Esophagus squamous epithelium (tissue), 5 donors: ENCODE measurements around the gene RNF19B. TPM values are rescaled to one million over a fixed set of nuclear protein-coding genes. Genes with fewer than 3 reads are reported as not detected.

Source experiments
- DNase-seq: peaks from one replicate; lab custom pipeline; 2025; lab: John Stamatoyannopoulos, UW
- H3K27ac ChIP-seq, 4 donors: fragments of 200-600 bp; sonication (generic); one replicate each; pipeline ENCODE4 v1.5.1; 2016 to 2019; ENCODE audit warnings: mild to moderate bottlenecking in 1 of 4
- H3K27me3 ChIP-seq, 4 donors: fragments of 200-600 bp; sonication (generic); 1 replicate in 3 of 4; 2 replicates in 1 of 4; pipeline versions ENCODE4 v1.5.1 to v1.6.0; 2017 to 2021; ENCODE audit warnings: antibody characterized with exemption in 1 of 4
- H3K36me3 ChIP-seq, 3 donors: fragments of 200-600 bp; sonication (generic); one replicate each; pipeline ENCODE4 v1.5.1; 2016 to 2019
- H3K4me1 ChIP-seq, 3 donors: fragments of 200-600 bp; sonication (generic); one replicate each; pipeline ENCODE4 v1.5.1; 2017 to 2019
- H3K4me3 ChIP-seq, 4 donors: fragments of 200-600 bp; sonication (generic); 1 replicate in 3 of 4; 2 replicates in 1 of 4; pipeline ENCODE4 v1.5.1; 2016 to 2019; ENCODE audit warnings: mild to moderate bottlenecking in 2 of 4, moderate library complexity in 1 of 4
- H3K9me3 ChIP-seq, 3 donors: fragments of 200-600 bp; sonication (generic); one replicate each; pipeline ENCODE4 v1.5.1; 2016 to 2019
- POLR2A ChIP-seq, 4 donors: fragments of 450-650 bp; IDR thresholded peaks; one replicate each; pipeline ENCODE4 v1.6.1; 2017; ENCODE audit warnings: antibody characterized with exemption in 4 of 4, mild to moderate bottlenecking in 4 of 4, moderate library complexity in 3 of 4
- WGBS, 2 donors: methylation state at CpG; one replicate each; pipeline ENCODE4 v1.1.5; 2018; 5-methylcytosine and 5-hydroxymethylcytosine counted together
- intact Hi-C: fragments of 100-400 bp; cut with DNase I; formaldehyde crosslinking; loops from one replicate; pipeline ENCODE4 v1.15.0; 2022
- total RNA-seq, 4 donors: library from RNA; depleted of rRNA; stranded (reverse); fragments of >200 nt; gene quantifications; one replicate each; pipeline ENCODE4 v1.1.0, GENCODE V29; 2016
- TF ChIP-seq, protein P1 (sequence below), 6 experiments: fragments of 450-650 bp in 4 of 6; fragments of 200-600 bp in 2 of 6; sonication (generic) in 2 of 6; IDR thresholded peaks; one replicate each; pipeline ENCODE4 v1.5.1; 2016 to 2019; ENCODE audit warnings: antibody characterized with exemption in 6 of 6, mild to moderate bottlenecking in 4 of 6, moderate library complexity in 4 of 6
- donor health status: DM: yes; HTN: yes; CAD: no.

RNF19B gene
- total RNA-seq, 4 donors from 2014 or later: 24.2 to 61.6 (median 46.4) TPM

- peaks cover 0 to 19% (median 8%) of the 10 kb centered on the region in 3 donors for H3K4me1 ChIP-seq
- H3K27me3 ChIP-seq: peaks cover 7 to 89% (median 15%) of the 10 kb centered on the region in 4 donors
- H3K9me3 ChIP-seq: no peaks in the 10 kb centered on the region
- TF ChIP-seq, protein P1, sequence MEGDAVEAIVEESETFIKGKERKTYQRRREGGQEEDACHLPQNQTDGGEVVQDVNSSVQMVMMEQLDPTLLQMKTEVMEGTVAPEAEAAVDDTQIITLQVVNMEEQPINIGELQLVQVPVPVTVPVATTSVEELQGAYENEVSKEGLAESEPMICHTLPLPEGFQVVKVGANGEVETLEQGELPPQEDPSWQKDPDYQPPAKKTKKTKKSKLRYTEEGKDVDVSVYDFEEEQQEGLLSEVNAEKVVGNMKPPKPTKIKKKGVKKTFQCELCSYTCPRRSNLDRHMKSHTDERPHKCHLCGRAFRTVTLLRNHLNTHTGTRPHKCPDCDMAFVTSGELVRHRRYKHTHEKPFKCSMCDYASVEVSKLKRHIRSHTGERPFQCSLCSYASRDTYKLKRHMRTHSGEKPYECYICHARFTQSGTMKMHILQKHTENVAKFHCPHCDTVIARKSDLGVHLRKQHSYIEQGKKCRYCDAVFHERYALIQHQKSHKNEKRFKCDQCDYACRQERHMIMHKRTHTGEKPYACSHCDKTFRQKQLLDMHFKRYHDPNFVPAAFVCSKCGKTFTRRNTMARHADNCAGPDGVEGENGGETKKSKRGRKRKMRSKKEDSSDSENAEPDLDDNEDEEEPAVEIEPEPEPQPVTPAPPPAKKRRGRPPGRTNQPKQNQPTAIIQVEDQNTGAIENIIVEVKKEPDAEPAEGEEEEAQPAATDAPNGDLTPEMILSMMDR (IDR thresholded peaks at IDR 0.05): no peak
- no peak for TF ChIP-seq POLR2A (IDR thresholded peaks at IDR 0.05)
- intact Hi-C loops: no loop called here
- no peak for DNase-seq
- WGBS, 2 donors: 65 to 68% methylated on average over 12 of the region's 12 CpGs
- H3K36me3 ChIP-seq: no peaks in the 10 kb centered on the region
- H3K27ac ChIP-seq: no peak overlapping the region
- H3K4me3 ChIP-seq: no peak overlapping the region
Observed at GRCh38 chr1:32887623-32888022, 77.0 kb downstream of the RNF19B start.

- TF ChIP-seq, protein P1 (IDR thresholded peaks at IDR 0.05): no peak
- no peak for TF ChIP-seq POLR2A (IDR thresholded peaks at IDR 0.05)
- Histone ChIP-seq H3K9me3 (no peaks in the 10 kb centered on the region), H3K4me3 (no peak overlapping the region), H3K27me3 (peaks cover 7 to 82% (median 15%) of the 10 kb centered on the region in 4 donors), H3K27ac (no peak overlapping the region), H3K4me1 (peaks cover 3 to 23% (median 11%) of the 10 kb centered on the region in 3 donors), H3K36me3 (no peaks in the 10 kb centered on the region)
- intact Hi-C loops: no loop called here
- WGBS, 2 donors: 51 to 60% methylated on average over 1 to 8 of the region's 19 CpGs
- no peak for DNase-seq
Observed at GRCh38 chr1:32886828-32887414, 77.7 kb downstream of the RNF19B start.

Other genes starting within 250 kb of the RNF19B start
- gene YARS1, start 147.5 kb downstream of the RNF19B start, total RNA-seq: 10 to 100 TPM; 46.7 to 92.0 (median 62.3) TPM
- 10 to 100 TPM in 2 of 4 donors, 1 to 10 TPM in 2; 6.5 to 20.0 (median 11.9) TPM for gene S100PBP, start 147.2 kb downstream of the RNF19B start, total RNA-seq
- gene FNDC5, start 93.9 kb downstream of the RNF19B start, total RNA-seq: under 1 TPM in 2 of 4 donors, not detected in 2; 0.44 to 0.76 TPM
- gene HPCA, start 78.3 kb downstream of the RNF19B start, total RNA-seq: not detected
- gene TMEM54, start 63.4 kb downstream of the RNF19B start, total RNA-seq: 100 to 1,000 TPM; 151 to 255 (median 178) TPM
- gene AK2, start 72.1 kb upstream of the RNF19B start, total RNA-seq: 100 to 1,000 TPM; 126 to 167 (median 151) TPM
- 1 to 10 TPM in 1 of 4 donors, under 1 TPM in 3; 0.27 to 1.5 (median 0.61) TPM for gene AZIN2, start 116.3 kb upstream of the RNF19B start, total RNA-seq
- 10 to 100 TPM in 1 of 4 donors, 1 to 10 TPM in 3; 5.4 to 17.7 (median 8.0) TPM for gene TRIM62, start 217.2 kb upstream of the RNF19B start, total RNA-seq